Measurements from ENCODE around the gene RAVER2. TPM values are rescaled to one million over a fixed set of nuclear protein-coding genes. Genes with fewer than 3 reads are reported as not detected.

The RAVER2 gene
- total RNA-seq, 1 donor from 2014 or later, result 0.36 TPM

- Mint-ChIP-seq H3K9me3 (no peaks in the 10 kb centered on the region), H3K4me1 (ENCODE audit: low read depth) (peaks cover 25% of the 10 kb centered on the region), H3K36me3 (ENCODE audit: low read depth) (peaks cover 40% of the 10 kb centered on the region), H3K27ac (peak overlapping the region; percentile 64), H3K4me3 (no peak overlapping the region), H3K27me3 (ENCODE audit: insufficient read depth) (no peaks in the 10 kb centered on the region)
- intact Hi-C loops (cut with micrococcal nuclease), result loop anchor here (2.0 kb wide), 1 partner anchor 100 kb away; no protein-coding TSS in a partner anchor
- no peak for DNase-seq (ENCODE audit: low spot score)
These were observed 120.4 kb downstream of the RAVER2 start for GRCh38 chr1:64865105-64865757.

GRCh38 chr1:64866689-64867088 is 121.8 kb downstream of the RAVER2 start:
- intact Hi-C loops (cut with micrococcal nuclease), result no loop called here
- Mint-ChIP-seq H3K27me3 (ENCODE audit: insufficient read depth) (no peaks in the 10 kb centered on the region), H3K9me3 (no peaks in the 10 kb centered on the region), H3K27ac (no peak overlapping the region), H3K4me3 (no peak overlapping the region), H3K4me1 (ENCODE audit: low read depth) (peaks cover 28% of the 10 kb centered on the region), H3K36me3 (ENCODE audit: low read depth) (peaks cover 47% of the 10 kb centered on the region)
- no peak for DNase-seq (ENCODE audit: low spot score)

GRCh38 chr1:64867266-64867665 is 122.4 kb downstream of the RAVER2 start:
- Mint-ChIP-seq H3K36me3 (ENCODE audit: low read depth) (peaks cover 52% of the 10 kb centered on the region), H3K27ac (no peak overlapping the region), H3K27me3 (ENCODE audit: insufficient read depth) (no peaks in the 10 kb centered on the region), H3K9me3 (no peaks in the 10 kb centered on the region), H3K4me1 (ENCODE audit: low read depth) (peaks cover 34% of the 10 kb centered on the region), H3K4me3 (no peak overlapping the region)
- no peak for DNase-seq (ENCODE audit: low spot score)
- intact Hi-C loops (cut with micrococcal nuclease), result no loop called here

- Mint-ChIP-seq H3K36me3 (ENCODE audit: low read depth) (peaks cover 65% of the 10 kb centered on the region), H3K27me3 (ENCODE audit: insufficient read depth) (no peaks in the 10 kb centered on the region), H3K4me1 (ENCODE audit: low read depth) (peaks cover 38% of the 10 kb centered on the region), H3K9me3 (no peaks in the 10 kb centered on the region), H3K27ac (no peak overlapping the region), H3K4me3 (no peak overlapping the region)
- intact Hi-C loops (cut with micrococcal nuclease), result no loop called here
- DNase-seq (ENCODE audit: low spot score), result no peak
These were observed 126.4 kb downstream of the RAVER2 start for GRCh38 chr1:64871256-64871655.

GRCh38 chr1:64872067-64872466 is 127.2 kb downstream of the RAVER2 start:
- Mint-ChIP-seq H3K9me3 (no peaks in the 10 kb centered on the region), H3K27me3 (ENCODE audit: insufficient read depth) (no peaks in the 10 kb centered on the region), H3K36me3 (ENCODE audit: low read depth) (peaks cover 70% of the 10 kb centered on the region), H3K4me1 (ENCODE audit: low read depth) (peaks cover 45% of the 10 kb centered on the region), H3K4me3 (no peak overlapping the region), H3K27ac (no peak overlapping the region)
- DNase-seq (ENCODE audit: low spot score), result no peak
- intact Hi-C loops (cut with micrococcal nuclease), result no loop called here

- no peak for DNase-seq (ENCODE audit: low spot score)
- H3K36me3 Mint-ChIP-seq (ENCODE audit: low read depth), result peaks cover 71% of the 10 kb centered on the region
- H3K9me3 Mint-ChIP-seq, result no peaks in the 10 kb centered on the region
- H3K27ac Mint-ChIP-seq, result no peak overlapping the region
- H3K4me3 Mint-ChIP-seq, result no peak overlapping the region
- H3K4me1 Mint-ChIP-seq (ENCODE audit: low read depth), result peaks cover 58% of the 10 kb centered on the region
- intact Hi-C loops (cut with micrococcal nuclease), result no loop called here
- H3K27me3 Mint-ChIP-seq (ENCODE audit: insufficient read depth), result no peaks in the 10 kb centered on the region
These were observed 128.7 kb downstream of the RAVER2 start for GRCh38 chr1:64873576-64873975.

- no peaks in the 10 kb centered on the region for H3K27me3 Mint-ChIP-seq (ENCODE audit: insufficient read depth)
- peaks cover 66% of the 10 kb centered on the region for H3K36me3 Mint-ChIP-seq (ENCODE audit: low read depth)
- no peak overlapping the region for H3K27ac Mint-ChIP-seq
- H3K9me3 Mint-ChIP-seq, result no peaks in the 10 kb centered on the region
- H3K4me3 Mint-ChIP-seq, result no peak overlapping the region
- intact Hi-C loops (cut with micrococcal nuclease), result loop anchor here (5.0 kb wide), 1 partner anchor 168 kb away; no protein-coding TSS in a partner anchor
- peaks cover 59% of the 10 kb centered on the region for H3K4me1 Mint-ChIP-seq (ENCODE audit: low read depth)
- no peak for DNase-seq (ENCODE audit: low spot score)
These were observed 129.8 kb downstream of the RAVER2 start for GRCh38 chr1:64874666-64875065.

GRCh38 chr1:64875101-64875500 is 130.2 kb downstream of the RAVER2 start:
- intact Hi-C loops (cut with micrococcal nuclease), result loop anchor here (5.0 kb wide), 1 partner anchor 167 kb away; no protein-coding TSS in a partner anchor
- DNase-seq (ENCODE audit: low spot score), result no peak
- Mint-ChIP-seq H3K36me3 (ENCODE audit: low read depth) (peaks cover 66% of the 10 kb centered on the region), H3K27ac (no peak overlapping the region), H3K27me3 (ENCODE audit: insufficient read depth) (no peaks in the 10 kb centered on the region), H3K4me1 (ENCODE audit: low read depth) (peaks cover 59% of the 10 kb centered on the region), H3K4me3 (no peak overlapping the region), H3K9me3 (no peaks in the 10 kb centered on the region)

- peaks cover 68% of the 10 kb centered on the region for H3K36me3 Mint-ChIP-seq (ENCODE audit: low read depth)
These were observed 130.7 kb downstream of the RAVER2 start for GRCh38 chr1:64875606-64876005.

GRCh38 chr1:64877151-64877550 is 132.3 kb downstream of the RAVER2 start:
- H3K4me3 Mint-ChIP-seq, result peak overlapping the region; percentile 62
- H3K27me3 Mint-ChIP-seq (ENCODE audit: insufficient read depth), result no peaks in the 10 kb centered on the region
- H3K36me3 Mint-ChIP-seq (ENCODE audit: low read depth), result peaks cover 64% of the 10 kb centered on the region
- intact Hi-C loops (cut with micrococcal nuclease), result loop anchor here (1.0 to 5.0 kb wide), 5 partner anchors 18 to 165 kb away; partner anchors contain the start of gene JAK1
- H3K4me1 Mint-ChIP-seq (ENCODE audit: low read depth), result peaks cover 61% of the 10 kb centered on the region
- peak overlapping the region; percentile 51 for H3K27ac Mint-ChIP-seq
- DNase-seq (ENCODE audit: low spot score), result peak; percentile 38
- H3K9me3 Mint-ChIP-seq, result no peaks in the 10 kb centered on the region

More at GRCh38 chr1:64875606-64876005, 130.7 kb downstream of the RAVER2 start:
- H3K9me3 Mint-ChIP-seq, result no peaks in the 10 kb centered on the region
- no peaks in the 10 kb centered on the region for H3K27me3 Mint-ChIP-seq (ENCODE audit: insufficient read depth)
- intact Hi-C loops (cut with micrococcal nuclease), result loop anchor here (2.0 to 5.0 kb wide), 2 partner anchors 19 to 167 kb away; no protein-coding TSS in a partner anchor
- no peak for DNase-seq (ENCODE audit: low spot score)
- H3K27ac Mint-ChIP-seq, result no peak overlapping the region
- H3K4me3 Mint-ChIP-seq, result peak overlapping the region; percentile 58
- peaks cover 59% of the 10 kb centered on the region for H3K4me1 Mint-ChIP-seq (ENCODE audit: low read depth)

GRCh38 chr1:64877598-64877997 is 132.7 kb downstream of the RAVER2 start:
- Mint-ChIP-seq H3K4me3 (peak overlapping the region; percentile 16), H3K4me1 (ENCODE audit: low read depth) (peaks cover 63% of the 10 kb centered on the region), H3K27me3 (ENCODE audit: insufficient read depth) (no peaks in the 10 kb centered on the region), H3K36me3 (ENCODE audit: low read depth) (peaks cover 63% of the 10 kb centered on the region), H3K9me3 (no peaks in the 10 kb centered on the region), H3K27ac (peak overlapping the region; percentile 51)
- intact Hi-C loops (cut with micrococcal nuclease), result loop anchor here (1.0 to 5.0 kb wide), 5 partner anchors 17 to 165 kb away; partner anchors contain the start of gene JAK1
- DNase-seq (ENCODE audit: low spot score), result no peak

GRCh38 chr1:64878090-64878489 is 133.2 kb downstream of the RAVER2 start:
- Mint-ChIP-seq H3K27ac (no peak overlapping the region), H3K4me1 (ENCODE audit: low read depth) (peaks cover 66% of the 10 kb centered on the region), H3K36me3 (ENCODE audit: low read depth) (peaks cover 63% of the 10 kb centered on the region), H3K4me3 (peak overlapping the region; percentile 16), H3K9me3 (no peaks in the 10 kb centered on the region), H3K27me3 (ENCODE audit: insufficient read depth) (no peaks in the 10 kb centered on the region)
- no peak for DNase-seq (ENCODE audit: low spot score)
- intact Hi-C loops (cut with micrococcal nuclease), result loop anchor here (5.0 kb wide), 1 partner anchor 164 kb away; no protein-coding TSS in a partner anchor

GRCh38 chr1:64878931-64879611 is 134.2 kb downstream of the RAVER2 start:
- Mint-ChIP-seq H3K9me3 (no peaks in the 10 kb centered on the region), H3K4me1 (ENCODE audit: low read depth) (peaks cover 61% of the 10 kb centered on the region), H3K27me3 (ENCODE audit: insufficient read depth) (no peaks in the 10 kb centered on the region), H3K4me3 (no peak overlapping the region), H3K36me3 (ENCODE audit: low read depth) (peaks cover 61% of the 10 kb centered on the region), H3K27ac (no peak overlapping the region)
- intact Hi-C loops (cut with micrococcal nuclease), result loop anchor here (5.0 kb wide), 1 partner anchor 163 kb away; no protein-coding TSS in a partner anchor
- DNase-seq (ENCODE audit: low spot score), result no peak
